ENCODE results near the gene NPAS3. TPM values are rescaled to one million over a fixed set of nuclear protein-coding genes. Genes with fewer than 3 reads are reported as not detected.

NPAS3 gene
- total RNA-seq, 6 experiments from 2014 or later = 0.11 to 0.83 (median 0.21) TPM; not detected in 2

DNA sequence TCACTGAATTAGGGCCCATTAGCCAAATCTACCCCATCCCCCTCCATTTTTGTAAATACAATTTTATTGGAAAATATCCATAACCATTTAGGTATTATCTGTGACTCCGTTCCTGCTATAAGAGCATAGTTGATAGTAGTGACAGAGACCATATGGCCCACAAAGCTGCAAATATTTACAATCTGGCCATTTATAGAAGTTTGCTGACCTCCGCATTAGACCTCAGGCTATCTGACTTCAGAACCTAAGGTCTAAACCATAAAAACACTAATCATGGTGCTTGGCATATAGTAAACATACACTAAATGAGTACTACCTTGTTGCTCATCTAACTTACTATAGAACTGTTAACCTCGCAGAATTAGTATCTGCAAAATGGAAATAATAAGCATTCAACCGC lies 124.8 kb downstream of the NPAS3 start:
- Histone ChIP-seq H3K9me3 (no peaks in the 10 kb centered on the region), H3K27me3 (no peaks in the 10 kb centered on the region), H3K4me1 (no peaks in the 10 kb centered on the region), H3K36me3 (no peaks in the 10 kb centered on the region), H3K4me3 (no peak overlapping the region), H3K27ac (no peak overlapping the region)
- intact Hi-C loops (cut with DNase I) = no loop called here
- ATAC-seq (no peak), DNase-seq (no peak)
- WGBS (ENCODE audit: insufficient coverage, low coverage, low lambda C conversion rate, missing lambda C conversion rate) = 72% methylated on average over 4 of the region's 4 CpGs
- TF ChIP-seq, protein P1, sequence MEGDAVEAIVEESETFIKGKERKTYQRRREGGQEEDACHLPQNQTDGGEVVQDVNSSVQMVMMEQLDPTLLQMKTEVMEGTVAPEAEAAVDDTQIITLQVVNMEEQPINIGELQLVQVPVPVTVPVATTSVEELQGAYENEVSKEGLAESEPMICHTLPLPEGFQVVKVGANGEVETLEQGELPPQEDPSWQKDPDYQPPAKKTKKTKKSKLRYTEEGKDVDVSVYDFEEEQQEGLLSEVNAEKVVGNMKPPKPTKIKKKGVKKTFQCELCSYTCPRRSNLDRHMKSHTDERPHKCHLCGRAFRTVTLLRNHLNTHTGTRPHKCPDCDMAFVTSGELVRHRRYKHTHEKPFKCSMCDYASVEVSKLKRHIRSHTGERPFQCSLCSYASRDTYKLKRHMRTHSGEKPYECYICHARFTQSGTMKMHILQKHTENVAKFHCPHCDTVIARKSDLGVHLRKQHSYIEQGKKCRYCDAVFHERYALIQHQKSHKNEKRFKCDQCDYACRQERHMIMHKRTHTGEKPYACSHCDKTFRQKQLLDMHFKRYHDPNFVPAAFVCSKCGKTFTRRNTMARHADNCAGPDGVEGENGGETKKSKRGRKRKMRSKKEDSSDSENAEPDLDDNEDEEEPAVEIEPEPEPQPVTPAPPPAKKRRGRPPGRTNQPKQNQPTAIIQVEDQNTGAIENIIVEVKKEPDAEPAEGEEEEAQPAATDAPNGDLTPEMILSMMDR (IDR thresholded peaks at IDR 0.05) = no peak
- no peak for TF ChIP-seq POLR2A (IDR thresholded peaks at IDR 0.05)

GRCh38 chr14:33065634-33066033 lies 127.0 kb downstream of the NPAS3 start:
- TF ChIP-seq POLR2A (IDR thresholded peaks at IDR 0.05) = no peak
- TF ChIP-seq, protein P1 (IDR thresholded peaks at IDR 0.05) = no peak

DNA sequence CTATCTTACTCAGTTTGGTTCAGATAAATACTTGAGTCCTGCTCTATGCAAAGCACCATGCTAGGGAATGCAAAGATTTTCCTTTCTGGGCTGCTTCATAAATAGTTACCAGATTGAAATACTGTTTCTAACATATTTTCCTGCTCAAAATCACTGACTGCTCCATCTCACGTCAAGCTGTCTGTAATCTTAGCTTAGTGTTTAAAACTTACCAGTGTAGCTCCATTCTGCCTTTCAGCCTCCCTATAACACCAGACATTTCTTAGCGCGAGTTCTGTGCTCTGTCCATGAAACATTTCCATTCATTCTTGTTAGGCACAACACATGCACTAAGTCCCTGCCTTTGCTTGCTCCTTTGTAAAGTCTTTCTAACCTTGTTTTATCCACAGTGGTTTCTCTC lies 129.4 kb downstream of the NPAS3 start:
- intact Hi-C loops (cut with DNase I) = no loop called here

More at GRCh38 chr14:33065634-33066033, 127.0 kb downstream of the NPAS3 start:
- H3K4me1 ChIP-seq = no peaks in the 10 kb centered on the region
- ATAC-seq = no peak
- no peak overlapping the region for H3K4me3 ChIP-seq
- H3K27me3 ChIP-seq = no peaks in the 10 kb centered on the region
- no peaks in the 10 kb centered on the region for H3K36me3 ChIP-seq
- H3K9me3 ChIP-seq = no peaks in the 10 kb centered on the region
- DNase-seq = no peak
- intact Hi-C loops (cut with DNase I) = no loop called here
- no peak overlapping the region for H3K27ac ChIP-seq

DNA sequence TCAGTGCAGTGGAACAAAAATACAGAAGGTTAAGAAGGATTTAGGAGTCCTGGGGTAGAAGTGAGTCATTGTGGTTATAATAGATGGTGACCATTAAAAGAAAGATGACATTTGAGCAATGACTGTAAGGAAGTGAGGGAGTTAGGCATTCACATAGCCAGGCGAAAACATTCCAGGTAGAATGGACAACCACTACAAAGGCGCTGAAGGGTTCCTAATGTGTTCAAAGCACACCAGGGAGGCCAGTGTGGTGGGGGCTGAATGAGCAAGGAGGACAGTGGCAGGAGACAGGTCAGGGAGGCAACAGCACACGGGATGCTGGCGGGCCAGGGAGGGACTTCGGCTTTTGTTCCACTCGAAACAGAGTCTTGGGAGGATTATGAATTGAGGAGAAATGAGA lies 129.9 kb downstream of the NPAS3 start:
- 59% methylated on average over 3 of the region's 6 CpGs for WGBS (ENCODE audit: insufficient coverage, low coverage, low lambda C conversion rate, missing lambda C conversion rate)
- DNase-seq (no peak), ATAC-seq (no peak)
- Histone ChIP-seq H3K27me3 (no peaks in the 10 kb centered on the region), H3K4me1 (no peaks in the 10 kb centered on the region), H3K27ac (no peak overlapping the region), H3K4me3 (no peak overlapping the region), H3K9me3 (no peaks in the 10 kb centered on the region), H3K36me3 (no peaks in the 10 kb centered on the region)
- no peak for TF ChIP-seq POLR2A (IDR thresholded peaks at IDR 0.05)
- TF ChIP-seq, protein P1 (IDR thresholded peaks at IDR 0.05) = no peak
- intact Hi-C loops (cut with DNase I) = no loop called here

More for the DNA sequence above, 129.4 kb downstream of the NPAS3 start:
- no peak for TF ChIP-seq POLR2A (IDR thresholded peaks at IDR 0.05)
- TF ChIP-seq, protein P1 (IDR thresholded peaks at IDR 0.05) = no peak
- no peak overlapping the region for H3K27ac ChIP-seq
- H3K36me3 ChIP-seq = no peaks in the 10 kb centered on the region
- H3K9me3 ChIP-seq = no peaks in the 10 kb centered on the region
- no peak for ATAC-seq
- no peak overlapping the region for H3K4me3 ChIP-seq
- WGBS (ENCODE audit: insufficient coverage, low coverage, low lambda C conversion rate, missing lambda C conversion rate) = 62% methylated on average over 3 of the region's 3 CpGs
- DNase-seq = no peak
- no peaks in the 10 kb centered on the region for H3K27me3 ChIP-seq
- no peaks in the 10 kb centered on the region for H3K4me1 ChIP-seq

- no peak for DNase-seq
- Histone ChIP-seq H3K27ac (no peak overlapping the region), H3K4me3 (no peak overlapping the region), H3K9me3 (no peaks in the 10 kb centered on the region), H3K4me1 (no peaks in the 10 kb centered on the region), H3K27me3 (no peaks in the 10 kb centered on the region), H3K36me3 (no peaks in the 10 kb centered on the region)
- TF ChIP-seq POLR2A (IDR thresholded peaks at IDR 0.05) = no peak
- TF ChIP-seq, protein P1 (IDR thresholded peaks at IDR 0.05) = no peak
- no peak for ATAC-seq
- intact Hi-C loops (cut with DNase I) = no loop called here
- WGBS (ENCODE audit: insufficient coverage, low coverage, low lambda C conversion rate, missing lambda C conversion rate) = 50% methylated on average over 5 of the region's 5 CpGs
Measured at GRCh38 chr14:33070475-33070874, 131.8 kb downstream of the NPAS3 start.
